SU-DHL-6 (cell line): ENCODE data around the gene COL23A1.

Experiments
- H2AFZ ChIP-seq: fragments of 200-600 bp; sonication (generic); 2 replicates; pipeline ENCODE4 v1.6.1; 2014; ENCODE audit warnings: low read depth, mild to moderate bottlenecking, moderate library complexity, mixed read lengths, antibody characterized with exemption, low read length; ENCODE audit not compliant: severe bottlenecking
- H3F3A ChIP-seq: fragments of 200-600 bp; shearing (Covaris generic); 2 replicates; pipeline ENCODE4 v1.6.0; 2016; ENCODE audit warnings: antibody characterized with exemption, mild to moderate bottlenecking; ENCODE audit not compliant: insufficient read depth
- H3K27ac ChIP-seq: fragments of 200-600 bp; sonication (generic); 2 replicates; pipeline ENCODE4 v1.5.1; 2016; ENCODE audit warnings: low read depth, mild to moderate bottlenecking, low read length, moderate library complexity, mixed read lengths
- H3K27me3 ChIP-seq: fragments of 200-600 bp; sonication (generic), shearing (Covaris generic); 2 replicates; pipeline ENCODE4 v1.6.0; 2014; ENCODE audit warnings: mild to moderate bottlenecking, low read length
- H3K36me3 ChIP-seq: fragments of 200-600 bp; sonication (generic); 2 replicates; pipeline ENCODE4 v1.6.1; 2014; ENCODE audit warnings: mild to moderate bottlenecking, low read length, mixed read lengths
- H3K4me2 ChIP-seq: fragments of 300-600, 200-600 bp; shearing (Covaris generic), sonication (generic); 2 replicates; pipeline ENCODE4 v1.6.0; 2014; ENCODE audit warnings: low read length, low read depth, mild to moderate bottlenecking; ENCODE audit not compliant: poor library complexity, severe bottlenecking
- H3K4me3 ChIP-seq: fragments of 200-600 bp; sonication (generic); 2 replicates; pipeline ENCODE4 v1.5.1; 2014; ENCODE audit warnings: antibody characterized with exemption, low read length, mild to moderate bottlenecking, mixed read lengths; ENCODE audit not compliant: insufficient read depth, poor library complexity, severe bottlenecking
- H3K79me2 ChIP-seq: fragments of 200-600 bp; sonication (generic); 2 replicates; pipeline ENCODE4 v1.6.1; 2014; ENCODE audit warnings: mild to moderate bottlenecking, low read length, moderate library complexity; ENCODE audit not compliant: insufficient read depth
- H3K9ac ChIP-seq: fragments of 200-600 bp; sonication (generic); 2 replicates; pipeline ENCODE4 v1.7.0; 2014; ENCODE audit warnings: mild to moderate bottlenecking, low read length
- H3K9me2 ChIP-seq: fragments of 200-600 bp; sonication (generic); replicated peaks from 2 replicates; pipeline ENCODE4 v1.6.1; 2014; ENCODE audit warnings: low read length; ENCODE audit not compliant: insufficient read depth
- H3K9me3 ChIP-seq: fragments of 200-600 bp; sonication (generic); 2 replicates; pipeline ENCODE4 v1.6.1; 2014; ENCODE audit warnings: low read length, mixed read lengths; ENCODE audit not compliant: insufficient read depth
- H4K20me1 ChIP-seq: fragments of 200-600 bp; sonication (generic); 2 replicates; pipeline ENCODE4 v1.6.1; 2014; ENCODE audit warnings: low read depth, mild to moderate bottlenecking, antibody characterized with exemption, low read length, moderate library complexity, mixed read lengths
- EZH2phosphoT487 ChIP-seq: fragments of 200-600 bp; sonication (generic), shearing (Covaris generic); conservative IDR thresholded peaks from 2 replicates; pipeline ENCODE4 v1.6.1; 2018; ENCODE audit warnings: mild to moderate bottlenecking, antibody characterized with exemption, low read length, moderate library complexity, mixed read lengths
- TF ChIP-seq, protein P1 (sequence below): fragments of 200-600 bp; sonication (generic); IDR thresholded peaks from one replicate; pipeline ENCODE4 v1.5.1; 2017; ENCODE audit warnings: antibody characterized with exemption, mild to moderate bottlenecking, low read length, moderate library complexity; ENCODE audit not compliant: insufficient read depth, poor library complexity, severe bottlenecking

Gene COL23A1

DNA sequence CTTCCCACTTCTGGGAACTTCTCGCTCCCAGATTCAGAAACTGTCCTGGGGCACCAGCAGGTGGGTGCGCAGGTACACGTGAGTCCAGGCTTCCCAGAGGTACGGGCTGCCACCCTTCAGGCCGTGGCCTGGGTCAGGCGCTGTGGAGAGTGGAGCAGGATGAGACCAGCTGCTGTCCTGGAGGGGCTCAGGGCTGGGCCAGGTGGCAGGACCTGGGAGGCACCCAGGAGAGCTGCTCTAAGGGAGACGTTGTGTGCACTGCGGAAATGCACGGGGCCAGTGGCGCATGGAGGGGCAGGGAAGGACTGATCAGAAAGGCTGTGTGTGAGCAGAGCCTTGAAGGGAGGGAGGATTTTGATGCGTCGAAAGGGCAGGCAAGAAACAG is 222.5 kb downstream of the COL23A1 start:
- Histone ChIP-seq H3K36me3 (no peaks in the 10 kb centered on the region), H3F3A (no peaks in the 10 kb centered on the region), H4K20me1 (no peaks in the 10 kb centered on the region), H3K9me2 (no peaks in the 10 kb centered on the region), H3K4me2 (no peak overlapping the region), H3K4me3 (no peak overlapping the region), H3K79me2 (no peaks in the 10 kb centered on the region), H2AFZ (no peak overlapping the region), H3K9ac (no peak overlapping the region), H3K9me3 (no peaks in the 10 kb centered on the region; the same call in 1 of the 2 replicates), H3K27me3 (no peaks in the 10 kb centered on the region), H3K27ac (no peak overlapping the region)
- TF ChIP-seq, protein P1, sequence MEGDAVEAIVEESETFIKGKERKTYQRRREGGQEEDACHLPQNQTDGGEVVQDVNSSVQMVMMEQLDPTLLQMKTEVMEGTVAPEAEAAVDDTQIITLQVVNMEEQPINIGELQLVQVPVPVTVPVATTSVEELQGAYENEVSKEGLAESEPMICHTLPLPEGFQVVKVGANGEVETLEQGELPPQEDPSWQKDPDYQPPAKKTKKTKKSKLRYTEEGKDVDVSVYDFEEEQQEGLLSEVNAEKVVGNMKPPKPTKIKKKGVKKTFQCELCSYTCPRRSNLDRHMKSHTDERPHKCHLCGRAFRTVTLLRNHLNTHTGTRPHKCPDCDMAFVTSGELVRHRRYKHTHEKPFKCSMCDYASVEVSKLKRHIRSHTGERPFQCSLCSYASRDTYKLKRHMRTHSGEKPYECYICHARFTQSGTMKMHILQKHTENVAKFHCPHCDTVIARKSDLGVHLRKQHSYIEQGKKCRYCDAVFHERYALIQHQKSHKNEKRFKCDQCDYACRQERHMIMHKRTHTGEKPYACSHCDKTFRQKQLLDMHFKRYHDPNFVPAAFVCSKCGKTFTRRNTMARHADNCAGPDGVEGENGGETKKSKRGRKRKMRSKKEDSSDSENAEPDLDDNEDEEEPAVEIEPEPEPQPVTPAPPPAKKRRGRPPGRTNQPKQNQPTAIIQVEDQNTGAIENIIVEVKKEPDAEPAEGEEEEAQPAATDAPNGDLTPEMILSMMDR, result no peak
- no peak for TF ChIP-seq EZH2phosphoT487

DNA sequence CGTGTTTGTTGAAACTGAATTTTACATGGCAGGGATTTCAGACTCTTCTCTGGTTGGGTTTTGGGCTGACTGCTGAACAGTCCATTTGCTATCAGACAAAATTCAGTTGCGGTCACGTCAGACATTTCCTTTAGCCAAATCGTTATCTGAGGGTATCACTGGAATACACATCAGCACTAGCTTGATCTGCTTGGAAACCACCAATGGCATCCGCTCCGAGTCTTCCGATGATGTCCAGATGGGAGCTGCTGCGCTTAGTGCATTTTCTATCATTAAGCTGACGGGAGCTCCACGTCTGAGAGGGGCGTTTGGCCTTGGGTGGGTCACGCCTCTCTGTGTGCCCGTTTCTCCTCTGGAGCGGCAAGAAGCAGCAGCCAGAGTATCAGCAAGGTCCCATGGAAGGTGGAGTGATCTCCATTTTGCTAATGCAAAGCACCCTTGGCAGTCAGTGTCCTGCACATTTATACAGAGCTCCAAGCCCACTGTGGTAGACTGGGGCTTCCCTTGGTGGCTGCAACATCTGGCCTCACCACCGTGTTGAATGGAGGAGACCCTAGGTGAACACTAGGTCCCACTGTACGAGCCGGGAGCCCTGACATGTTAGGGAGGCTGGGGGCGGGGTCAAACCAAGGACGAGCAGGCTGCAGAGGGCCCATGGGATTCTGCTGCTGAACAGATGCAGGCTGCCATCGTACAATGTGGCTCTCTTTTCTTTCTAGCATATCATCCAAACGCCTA is 223.0 kb downstream of the COL23A1 start:
- Histone ChIP-seq H3K36me3 (no peaks in the 10 kb centered on the region), H3K9ac (no peak overlapping the region), H3K4me3 (no peak overlapping the region), H4K20me1 (no peaks in the 10 kb centered on the region), H3K4me2 (no peak overlapping the region), H3K27me3 (no peaks in the 10 kb centered on the region), H3K27ac (no peak overlapping the region), H3K9me2 (no peaks in the 10 kb centered on the region), H3K79me2 (no peaks in the 10 kb centered on the region), H2AFZ (no peak overlapping the region), H3K9me3 (no peaks in the 10 kb centered on the region; the same call in 1 of the 2 replicates), H3F3A (no peaks in the 10 kb centered on the region)
- no peak for TF ChIP-seq EZH2phosphoT487
- TF ChIP-seq, protein P1, result no peak

DNA sequence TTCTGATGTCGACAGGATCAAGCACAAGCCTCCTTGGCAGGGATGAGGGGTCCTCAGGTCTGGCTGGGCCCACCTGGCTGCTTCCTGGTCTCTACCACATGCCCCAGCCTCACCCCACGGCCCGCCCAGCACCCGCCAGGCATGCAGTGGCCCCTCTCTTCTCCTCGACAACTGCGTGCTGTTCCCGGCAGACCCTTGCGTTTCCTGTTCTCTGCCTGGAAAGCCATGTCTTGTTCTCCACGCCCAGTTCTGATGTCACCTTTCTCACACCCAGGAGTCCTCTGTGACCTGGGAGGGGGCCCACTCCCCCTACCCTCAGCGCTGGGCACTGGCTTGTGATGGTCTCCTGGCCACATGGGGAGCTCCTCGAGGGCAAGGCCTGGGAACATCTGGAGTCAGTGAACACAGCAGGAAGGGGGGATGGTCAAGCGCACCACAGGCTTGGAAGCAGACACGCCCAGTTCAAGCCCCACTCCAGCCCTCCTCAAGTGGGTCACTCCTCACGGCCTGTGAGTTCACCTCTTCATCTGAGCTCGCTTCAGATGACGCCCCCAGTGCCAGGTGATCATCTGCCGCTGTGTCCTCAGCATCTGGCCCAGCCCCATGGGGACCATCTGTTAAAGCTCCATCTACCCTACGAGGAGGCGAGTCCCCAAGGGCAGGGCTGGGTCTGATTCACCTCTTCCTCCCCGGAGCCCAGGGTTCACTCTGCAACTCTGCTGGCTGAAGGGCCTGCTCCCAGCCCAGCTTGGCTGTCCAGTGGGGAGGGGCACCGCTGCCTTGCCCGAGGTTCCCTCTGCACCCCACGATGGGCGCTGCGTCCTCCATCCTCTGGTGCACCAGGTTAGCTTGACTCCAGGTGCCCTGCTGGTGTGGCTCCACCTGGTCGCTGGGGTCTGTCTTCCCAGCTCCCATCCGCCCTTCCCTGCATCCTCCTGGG is 224.4 kb downstream of the COL23A1 start:
- TF ChIP-seq, protein P1, result no peak
- TF ChIP-seq EZH2phosphoT487, result no peak

More for the DNA sequence above, 224.4 kb downstream of the COL23A1 start:
- Histone ChIP-seq H3K9ac (no peak overlapping the region), H3K9me2 (no peaks in the 10 kb centered on the region), H3K4me3 (no peak overlapping the region), H2AFZ (no peak overlapping the region), H3F3A (no peaks in the 10 kb centered on the region), H3K27me3 (no peaks in the 10 kb centered on the region), H3K27ac (no peak overlapping the region), H4K20me1 (no peaks in the 10 kb centered on the region), H3K9me3 (no peaks in the 10 kb centered on the region; the same call in 1 of the 2 replicates), H3K79me2 (no peaks in the 10 kb centered on the region), H3K36me3 (no peaks in the 10 kb centered on the region), H3K4me2 (no peak overlapping the region)
